Caki2 (cell line): ENCODE data around the gene ATP8B4. TPM values are rescaled to one million over a fixed set of nuclear protein-coding genes. Genes with fewer than 3 reads are reported as not detected.
"Not testable (repeated sequence)": the region's sequence is repeated elsewhere in the genome, so short reads cannot be mapped to it uniquely, and the experiment has no call there.

Experiments
- DNase-seq: peaks from one replicate; pipeline ENCODE4 v3.0.0-alpha.2; 2015; ENCODE audit warnings: low read depth
- in situ Hi-C: cut with HindIII; loops from 2 replicates; pipeline ENCODE4 v1.10.0; 2016; ENCODE audit warnings: low sequenced_read_pairs, low pct_unique_long_range_greater_than_20kb, mixed read lengths
- total RNA-seq: library from RNA; depleted of rRNA; stranded (reverse); fragments of >200 nt; shearing (Covaris generic); gene quantifications from 2 replicates; pipeline ENCODE4 v1.2.3, GENCODE V29; 2014; ENCODE audit warnings: low replicate concordance

Gene ATP8B4
- total RNA-seq, 1 experiment from 2014 or later: not detected

DNA sequence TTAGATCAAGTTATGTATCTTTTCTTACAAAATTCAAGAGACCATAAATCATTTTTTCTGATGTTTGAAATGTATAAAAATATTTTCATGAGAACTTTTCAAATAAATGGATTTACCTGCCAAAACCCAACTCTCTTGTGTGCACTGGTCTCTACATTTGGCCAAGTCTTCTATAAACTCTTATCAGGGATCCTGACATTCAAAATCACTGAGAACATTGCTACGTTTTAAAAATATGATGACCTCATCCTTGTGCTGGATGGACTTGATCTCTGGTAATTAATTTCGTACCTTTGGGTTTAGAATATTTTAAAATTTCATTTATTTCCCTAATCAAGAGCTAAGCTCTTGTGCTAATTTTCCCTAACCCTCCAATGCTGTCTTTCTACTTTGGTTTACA lies 127.4 kb downstream of the ATP8B4 start:
- no peak for DNase-seq
- in situ Hi-C loops: no loop called here

DNA sequence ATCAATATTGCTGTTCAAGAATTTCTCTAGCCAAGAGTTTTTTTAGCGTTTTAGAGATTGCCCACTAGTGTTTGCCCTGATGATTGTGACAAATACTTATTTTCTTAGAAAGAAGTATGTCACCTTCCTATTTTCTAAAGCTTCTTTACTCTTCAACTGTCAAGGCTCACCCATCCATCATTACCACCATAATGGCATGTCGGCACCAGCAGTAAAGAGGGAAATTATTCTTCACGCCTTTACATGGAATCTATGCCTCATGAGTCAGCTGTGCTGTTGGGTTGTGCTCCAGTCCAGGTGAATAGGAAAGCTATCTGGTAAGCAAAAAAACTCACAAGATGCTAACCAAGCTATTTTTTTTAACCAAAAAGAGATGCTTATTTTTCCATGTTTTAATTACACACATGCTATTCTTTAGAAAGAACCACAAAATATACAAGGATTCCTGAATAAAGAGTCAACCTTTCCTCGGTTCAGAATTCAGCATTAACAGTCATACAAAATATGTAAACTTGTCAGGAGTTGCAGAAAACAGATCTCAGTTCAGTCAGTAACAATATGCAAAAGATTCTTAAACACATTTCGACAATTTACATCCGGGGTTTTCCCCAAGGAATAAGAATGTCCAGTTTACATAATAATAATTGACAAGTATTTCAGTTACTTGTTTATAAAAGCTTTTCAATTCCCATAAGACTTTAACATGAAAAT lies 128.0 kb downstream of the ATP8B4 start:
- in situ Hi-C loops: no loop called here
- no peak for DNase-seq

DNA sequence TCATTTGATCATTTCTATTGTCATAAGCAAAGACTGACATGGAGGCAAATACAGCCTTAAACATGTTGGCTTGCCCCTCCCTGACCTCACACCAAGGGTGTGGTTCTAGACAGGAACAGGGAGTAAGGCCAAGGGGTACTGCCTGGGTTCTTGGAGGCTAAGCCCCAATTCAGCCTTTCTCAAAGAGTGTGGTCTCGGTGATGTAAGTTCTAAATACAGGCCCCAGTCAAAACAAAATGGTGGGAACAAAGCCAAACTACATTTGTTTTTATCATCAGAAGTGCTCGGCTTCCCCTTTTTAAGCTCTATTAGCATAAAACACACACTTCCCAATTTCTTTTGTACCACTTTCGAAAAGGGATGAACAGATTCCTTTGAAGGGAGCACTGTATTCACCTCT lies 129.5 kb downstream of the ATP8B4 start:
- in situ Hi-C loops: no loop called here
- DNase-seq: no peak

DNA sequence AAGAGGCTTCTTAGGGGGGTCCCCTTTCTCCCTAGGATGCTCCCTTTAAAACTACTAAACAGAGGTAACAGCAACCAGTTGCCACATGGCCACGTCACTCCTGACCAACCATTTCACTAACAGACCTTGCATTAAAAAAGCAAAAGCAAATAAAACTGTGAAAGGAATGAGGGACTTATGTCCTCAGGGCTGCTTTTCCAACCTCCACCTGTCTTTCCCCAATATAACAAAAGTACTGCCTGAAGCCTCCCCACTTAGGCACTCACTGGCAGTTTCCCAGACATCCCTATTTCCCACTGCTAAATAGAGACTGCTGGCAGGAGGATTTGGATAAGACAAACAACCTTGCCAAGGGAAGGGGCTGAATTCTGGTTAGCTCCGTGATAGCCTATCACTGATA lies 130.3 kb downstream of the ATP8B4 start:
- no peak for DNase-seq
- in situ Hi-C loops: no loop called here

DNA sequence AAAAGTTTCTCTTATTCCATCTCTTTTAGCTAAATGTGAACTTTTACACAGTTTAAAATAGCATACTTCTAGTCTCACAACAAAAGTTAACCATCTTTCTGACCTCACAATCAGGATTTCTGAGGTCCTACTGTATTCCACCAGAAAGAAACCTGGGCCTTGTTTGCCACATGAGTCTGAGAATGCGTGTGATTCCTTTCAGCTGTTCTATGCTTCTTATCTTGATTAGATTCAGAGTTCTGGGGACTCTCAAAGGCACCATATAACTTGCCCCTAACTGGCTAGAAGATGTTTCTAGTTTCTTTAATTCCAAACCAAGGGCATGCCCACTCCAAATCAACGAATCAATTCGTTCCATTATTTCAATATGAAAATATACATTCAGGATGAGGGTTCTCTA lies 131.1 kb downstream of the ATP8B4 start:
- DNase-seq: no peak
- in situ Hi-C loops: no loop called here

DNA sequence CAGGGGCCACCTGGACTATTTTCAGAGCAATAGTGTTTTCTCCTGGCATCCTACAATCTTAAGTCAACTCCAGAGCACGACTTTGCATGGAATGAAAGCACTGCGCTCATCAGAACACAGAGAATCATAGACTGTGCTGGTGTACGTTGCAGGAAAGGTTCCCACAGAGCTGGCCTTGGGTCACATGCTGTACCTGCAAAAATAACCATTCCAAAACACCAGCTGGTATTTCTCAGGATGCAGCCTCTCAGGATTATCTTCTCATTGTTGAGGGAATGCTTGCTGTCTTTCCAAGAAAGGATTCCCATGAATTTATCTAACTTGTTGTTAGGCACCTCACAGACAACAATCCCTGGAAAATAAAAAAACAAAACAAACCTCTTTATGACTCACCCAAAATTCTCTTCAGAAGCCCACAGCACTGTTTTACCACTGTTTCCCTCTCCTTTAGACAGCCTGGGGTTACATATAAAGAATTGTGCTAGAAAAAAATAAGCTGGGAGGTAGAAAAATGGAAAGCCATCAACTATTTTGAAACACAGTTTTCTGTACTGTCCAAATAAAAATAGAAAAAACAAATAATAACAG lies 131.7 kb downstream of the ATP8B4 start:
- in situ Hi-C loops: no loop called here
- DNase-seq: no peak

DNA sequence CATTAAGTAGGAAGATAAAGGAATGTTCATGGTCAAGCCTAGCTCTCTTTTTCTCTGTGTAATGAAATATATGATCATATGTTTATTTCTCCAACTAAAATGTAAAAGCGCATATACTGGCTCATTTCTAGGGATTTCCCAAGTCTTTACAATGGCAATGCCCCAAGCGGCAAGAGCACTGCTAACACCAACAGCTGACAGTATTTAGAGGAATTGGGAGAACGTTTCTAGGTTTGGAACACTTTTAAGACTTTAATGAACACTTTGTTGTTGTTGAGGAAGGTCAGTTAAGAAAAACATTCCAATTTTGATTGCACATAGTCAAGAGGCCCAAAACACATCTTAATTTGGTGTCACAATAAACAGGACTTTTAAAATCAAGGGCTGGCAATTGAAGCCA lies 132.7 kb downstream of the ATP8B4 start:
- in situ Hi-C loops: no loop called here
- no peak for DNase-seq

DNA sequence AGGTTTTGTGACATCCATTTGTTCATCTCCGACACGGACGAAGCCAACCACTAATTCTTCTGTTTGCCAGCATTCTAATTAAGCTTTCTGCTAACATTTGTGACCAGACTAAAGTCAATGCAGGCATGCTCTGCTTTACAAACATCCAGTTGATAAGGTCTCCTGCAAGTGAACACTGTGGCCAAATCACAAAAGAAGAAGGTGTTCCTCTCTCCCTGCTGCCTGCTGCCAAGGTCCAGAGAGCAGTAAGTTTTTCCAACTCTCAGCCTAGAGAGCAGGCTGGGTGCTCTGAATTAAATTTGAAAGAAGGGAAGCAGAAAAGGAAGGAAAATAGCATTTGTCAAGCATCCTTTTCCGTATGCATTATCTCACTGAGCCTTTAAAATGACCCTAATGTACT lies 133.6 kb downstream of the ATP8B4 start:
- no peak for DNase-seq
- in situ Hi-C loops: no loop called here

DNA sequence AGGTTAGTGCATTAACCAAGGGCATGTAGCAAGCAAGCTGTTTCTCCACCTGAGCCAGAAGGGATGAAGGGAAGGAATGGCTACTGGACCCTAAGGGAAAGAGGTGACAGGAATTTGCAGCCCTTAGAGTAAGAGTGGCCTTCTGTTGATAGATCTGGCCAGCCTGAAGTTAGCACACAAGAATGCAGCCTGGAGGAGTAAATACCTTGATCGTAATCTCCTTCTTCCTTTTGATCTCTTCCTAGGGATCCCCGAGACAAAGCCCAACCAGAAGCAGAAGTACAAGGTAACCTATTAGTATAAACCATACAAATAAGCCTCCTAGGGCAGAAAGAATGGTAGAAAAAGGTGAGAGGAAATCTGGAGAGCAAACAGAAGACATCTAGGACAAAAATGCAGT lies 134.6 kb downstream of the ATP8B4 start:
- DNase-seq: no peak
- in situ Hi-C loops: no loop called here

DNA sequence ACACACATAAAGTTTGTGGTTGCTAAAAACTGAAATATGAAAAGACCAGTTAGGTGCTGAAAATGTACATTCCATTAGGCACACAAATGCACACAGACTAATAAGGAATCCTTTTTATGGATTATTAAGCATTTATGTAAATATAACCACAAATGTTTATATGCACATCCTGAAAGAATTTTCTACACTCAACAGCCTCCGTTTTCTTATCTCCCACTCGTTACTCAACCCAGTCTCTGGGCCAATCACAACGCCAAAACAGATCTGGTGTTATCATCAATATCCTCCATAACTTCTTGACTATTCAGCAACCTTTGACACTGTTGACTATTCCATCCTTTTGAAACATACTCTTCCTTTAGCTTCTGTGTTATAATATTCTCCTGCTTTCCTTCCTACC lies 136.4 kb downstream of the ATP8B4 start:
- DNase-seq: no peak
- in situ Hi-C loops: no loop called here

DNA sequence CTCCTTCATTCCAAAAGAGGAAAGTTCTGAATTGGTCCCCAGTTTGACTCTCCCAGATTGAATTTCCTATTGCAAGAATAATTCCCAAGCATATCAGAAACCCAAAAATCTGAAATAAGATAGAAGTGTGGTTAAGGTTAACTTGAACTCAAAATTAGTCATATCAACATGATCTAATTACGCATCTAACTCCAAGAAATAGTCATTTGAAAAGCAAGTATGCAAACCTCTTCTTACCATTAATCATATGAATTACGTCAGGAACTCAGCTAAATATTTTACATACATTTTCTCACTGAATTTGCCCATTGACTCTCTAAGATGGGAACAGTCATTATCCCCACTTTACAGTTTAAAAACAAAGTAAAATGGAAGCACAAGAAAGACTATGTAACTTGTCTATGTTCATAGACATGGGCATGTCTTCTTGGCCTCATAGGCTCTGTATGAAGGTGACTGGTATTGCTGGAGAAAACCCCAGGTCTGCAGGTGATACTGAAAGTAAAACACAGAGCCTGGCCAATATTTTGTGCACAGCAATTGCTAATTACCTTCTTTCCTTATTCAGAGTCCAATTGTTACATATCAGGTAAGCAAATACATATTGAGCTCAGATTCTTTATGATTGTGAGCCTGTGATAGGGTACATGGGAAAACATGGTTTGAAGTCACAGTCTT lies 139.2 kb downstream of the ATP8B4 start:
- in situ Hi-C loops: no loop called here
- no peak for DNase-seq

DNA sequence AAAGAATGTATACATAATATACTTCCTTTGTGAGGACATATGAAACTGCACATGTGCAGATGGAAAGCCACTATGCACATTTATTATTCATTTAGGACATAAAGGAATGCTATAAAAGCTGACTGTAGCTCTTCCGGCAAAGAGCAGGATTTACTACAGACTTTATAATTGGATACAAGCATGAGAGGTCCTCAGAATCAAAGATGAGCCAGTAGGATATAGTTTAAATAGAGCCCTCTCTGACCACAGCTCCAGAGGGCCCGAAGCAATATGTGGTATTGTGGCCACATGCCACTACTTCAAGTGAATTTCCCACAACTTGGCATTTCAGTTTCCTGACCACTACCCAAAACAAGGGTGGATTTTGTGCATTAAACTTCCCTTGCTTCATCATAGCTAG lies 140.9 kb downstream of the ATP8B4 start:
- in situ Hi-C loops: no loop called here
- DNase-seq: no peak

DNA sequence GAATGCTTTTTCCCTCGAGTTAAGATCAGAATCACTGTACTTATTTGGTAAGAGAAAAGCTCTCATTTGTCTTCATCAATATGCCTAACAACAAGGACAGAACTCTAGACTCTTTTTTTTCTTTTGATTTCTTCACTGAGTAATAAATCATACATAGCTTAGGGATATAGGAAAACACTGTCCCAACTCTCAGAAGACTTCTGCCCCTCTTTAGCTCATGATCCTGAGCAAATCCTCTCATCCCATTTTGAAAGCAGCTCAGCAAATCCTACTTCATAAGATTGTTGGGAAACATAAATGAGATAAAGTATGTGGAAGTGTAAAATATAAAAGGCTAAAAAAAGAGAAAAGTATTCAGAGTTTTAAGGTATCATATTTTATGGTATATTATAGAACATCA lies 141.7 kb downstream of the ATP8B4 start:
- no peak for DNase-seq
- in situ Hi-C loops: no loop called here

DNA sequence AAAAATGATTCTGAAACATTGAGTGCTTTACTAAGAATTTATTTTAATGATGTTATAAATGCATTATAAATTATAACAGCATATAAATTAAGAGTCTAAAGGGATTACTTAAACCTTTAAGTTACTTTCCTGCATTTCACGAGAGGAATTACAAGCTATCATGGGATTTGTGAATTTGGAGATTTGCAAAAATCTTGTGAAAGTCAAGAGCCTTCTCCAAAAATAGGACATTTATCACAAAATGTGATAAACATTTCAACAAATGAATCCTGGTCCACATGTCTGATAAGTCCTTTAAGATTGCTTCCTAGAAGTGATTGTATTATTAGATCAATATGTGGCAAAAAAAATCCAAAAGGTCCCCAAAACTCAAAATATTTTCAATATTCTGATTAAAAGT lies 154.5 kb downstream of the ATP8B4 start:
- DNase-seq: no peak
- in situ Hi-C loops: no loop called here

DNA sequence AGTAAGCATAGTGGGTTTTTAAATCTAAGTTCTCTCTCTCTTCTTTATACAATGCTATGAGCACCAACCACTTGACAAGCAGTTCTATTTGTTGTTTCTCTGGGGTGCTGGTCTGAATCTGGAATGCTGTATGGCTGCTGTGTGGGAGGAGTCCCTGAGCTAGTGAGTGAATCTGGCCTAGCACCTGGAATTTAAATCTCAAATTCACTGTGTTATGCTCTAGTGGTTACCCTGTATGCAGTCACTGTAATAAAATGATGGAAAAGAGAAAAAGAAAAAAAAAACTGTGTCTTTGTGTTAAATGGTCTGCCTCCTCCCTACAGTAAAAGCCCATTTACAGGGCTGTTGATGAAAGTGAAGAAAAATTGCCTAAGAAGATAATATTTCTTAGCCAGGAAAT lies 155.0 kb downstream of the ATP8B4 start:
- in situ Hi-C loops: no loop called here
- DNase-seq: no peak

DNA sequence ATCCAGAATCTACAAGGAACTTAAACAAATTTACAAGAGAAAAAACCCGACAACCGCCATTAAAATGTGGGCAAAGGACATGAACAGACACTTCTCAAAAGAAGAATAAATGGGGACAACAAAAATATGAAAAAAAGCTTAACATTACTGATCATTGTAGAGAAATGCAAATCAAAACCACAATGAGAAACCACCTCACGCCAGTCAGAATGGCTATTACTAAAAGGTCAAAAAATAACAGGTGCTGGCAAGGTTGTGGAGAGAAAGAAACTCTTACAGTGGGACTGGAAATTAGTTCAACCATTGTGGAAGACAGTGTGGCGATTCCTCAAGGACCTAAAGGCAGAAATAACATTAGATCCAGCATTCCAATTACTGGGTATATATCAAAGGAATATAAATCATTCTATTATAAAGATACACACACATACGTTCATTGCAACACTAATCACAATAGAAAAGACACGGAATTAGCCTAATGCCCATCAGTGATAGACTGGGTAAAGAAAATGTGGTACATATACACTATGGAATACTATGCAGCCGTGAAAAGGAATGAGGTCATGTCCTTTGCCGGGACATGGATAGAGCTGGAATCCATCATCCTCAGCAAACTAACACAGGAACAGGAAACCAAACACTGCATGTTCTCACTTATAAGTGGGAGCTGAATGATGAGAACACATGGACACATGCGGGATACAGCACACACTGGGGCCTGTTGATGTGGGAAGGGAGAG lies 155.8 kb downstream of the ATP8B4 start:
- in situ Hi-C loops, DNase-seq: not testable (repeated sequence)

DNA sequence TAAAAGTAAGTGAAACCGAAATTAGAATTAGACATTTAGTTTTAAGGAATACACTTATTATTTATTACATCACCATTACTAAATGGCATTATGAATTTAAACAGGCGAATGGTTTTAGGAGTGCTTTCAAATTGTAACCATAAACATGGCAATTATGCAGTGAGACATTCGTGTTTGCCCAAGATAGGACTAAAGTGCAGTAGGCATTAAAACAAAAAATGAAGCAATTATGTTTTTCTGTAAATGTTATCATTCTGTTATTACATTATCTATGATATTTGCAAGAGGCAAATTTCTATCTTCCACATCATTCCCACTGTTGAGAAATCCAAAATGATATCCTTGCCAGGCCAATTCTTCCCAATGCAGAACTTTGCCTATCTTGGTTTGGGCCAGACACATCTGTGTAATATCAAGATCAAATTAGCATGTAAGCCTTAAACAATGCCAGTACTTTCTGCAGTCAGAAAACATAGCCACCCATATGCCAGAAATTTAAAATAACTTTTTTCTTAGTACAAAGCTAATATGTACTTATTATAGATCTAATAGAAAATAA lies 156.9 kb downstream of the ATP8B4 start:
- DNase-seq: no peak
- in situ Hi-C loops: no loop called here

DNA sequence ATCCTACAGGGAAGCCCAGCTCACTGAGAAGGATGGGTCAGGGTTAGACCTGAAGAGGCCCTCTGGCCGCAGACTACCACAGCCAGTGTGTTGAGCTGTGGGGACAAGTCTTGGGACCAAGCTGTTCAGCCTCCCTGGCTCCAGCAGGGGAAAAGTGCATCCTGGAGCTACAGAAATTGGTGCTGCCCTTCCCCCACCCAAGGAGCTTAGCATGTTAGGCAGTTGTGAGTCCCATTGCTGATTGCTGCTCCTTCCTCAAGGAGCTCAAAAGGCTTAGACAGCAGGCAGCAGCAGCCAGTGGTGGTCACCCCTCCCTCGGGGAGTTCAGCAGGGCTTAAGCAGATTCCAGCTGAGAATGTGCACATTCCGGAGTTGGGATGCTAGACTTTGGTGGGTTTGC lies 165.6 kb downstream of the ATP8B4 start:
- in situ Hi-C loops: no loop called here
- DNase-seq: no peak

DNA sequence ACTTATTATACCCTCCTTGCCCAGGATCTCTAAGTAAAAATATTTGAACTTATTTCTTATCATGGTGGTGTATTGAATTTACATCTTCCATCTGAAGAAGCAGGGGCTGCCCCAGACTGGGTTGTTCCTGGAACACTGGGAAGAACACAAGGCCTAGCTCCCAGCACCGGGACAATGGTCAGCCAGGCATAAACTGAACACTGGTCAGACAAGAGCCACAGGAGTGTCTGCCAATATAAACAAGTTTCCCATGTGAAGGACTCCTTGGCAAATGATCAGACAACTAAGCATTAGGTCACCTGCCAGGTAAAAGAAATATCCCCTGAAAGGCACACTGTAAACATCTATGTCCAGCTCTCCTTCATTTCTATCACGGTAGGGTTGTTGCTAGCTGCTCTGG lies 172.4 kb downstream of the ATP8B4 start:
- no peak for DNase-seq
- in situ Hi-C loops: no loop called here
